ENCODE measurements around the gene SP6. TPM values are rescaled to one million over a fixed set of nuclear protein-coding genes. Genes with fewer than 3 reads are reported as not detected.
A peak's percentile ranks its signal among the peaks of the same experiment; 100 is the strongest.

The SP6 gene
- total RNA-seq, 1 experiment from 2014 or later: 10.8 TPM

GRCh38 chr17:47844814-47845715 lies 5.9 kb downstream of the SP6 start:
- Histone ChIP-seq H3K4me2 (ENCODE audit: low read length) (no peak overlapping the region), H3K79me2 (ENCODE audit: insufficient read depth, low read length) (peaks cover 17% of the 10 kb centered on the region; the same call in 1 of the 2 replicates), H3K4me3 (replicated peaks in 1 of 2; ENCODE audit: low read depth in 1 of 2, low read length in 2 of 2) (no peak overlapping the region), H3K4me1 (ENCODE audit: control insufficient read depth in 1 of 2, insufficient read depth in 2 of 2, low read length in 2 of 2) (peaks cover 32 to 58% of the 10 kb centered on the region in 2 experiments), H3K27me3 (ENCODE audit: insufficient read depth, low read length) (no peaks in the 10 kb centered on the region), H3K36me3 (ENCODE audit: control insufficient read depth in 1 of 2, insufficient read depth in 2 of 2, low read length in 2 of 2) (no peaks in the 10 kb centered on the region; a peak in 1 of 4 replicates), H4K20me1 (ENCODE audit: insufficient read depth) (no peaks in the 10 kb centered on the region), H3K9me2 (ENCODE audit: insufficient read depth) (no peaks in the 10 kb centered on the region), H3K9me3 (ENCODE audit: control insufficient read depth in 1 of 2, insufficient read depth in 1 of 2, low read depth in 1 of 2, low read length in 2 of 2) (no peaks in the 10 kb centered on the region), H2AFZ (ENCODE audit: low read depth, low read length, poor library complexity, severe bottlenecking) (no peak overlapping the region), H3K9ac (ENCODE audit: low read length) (no peak overlapping the region), H3K27ac (ENCODE audit: low read depth, low read length) (no peak overlapping the region)
- ATAC-seq: no peak
- DNase-seq (ENCODE audit: low read depth, low spot score): no peak
- RAD21 ChIA-PET (ENCODE audit: low non-redundant PET in 1 of 2, low total read pairs in 2 of 2, uncharacterized antibody in 2 of 2, unreplicated experiment in 2 of 2): interaction anchor here in 1 of 2 experiments (0.6 to 4.5 kb wide), 2 partner anchors 45 to 50 kb away, joined by 3 to 43 read pairs; no protein-coding TSS in a partner anchor
- no TSS peak for BruUV-seq (replicated peaks)
- POLR2A ChIA-PET: interaction anchor here (3.6 kb wide), 1 partner anchor 50 kb away, joined by 19 read pairs; the partner anchor contains the start of gene SP2
- intact Hi-C loops (cut with micrococcal nuclease): loop anchor here (5.0 kb wide), 1 partner anchor 287 kb away; no protein-coding TSS in a partner anchor
- CTCF ChIA-PET: interaction anchor here (0.8 to 12.6 kb wide), 6 partner anchors 14 to 172 kb away, joined by 3 to 393 read pairs (median 20); partner anchors contain the start of genes LRRC46, MRPL10 and SP2
- TF ChIP-seq CTCF (IDR thresholded peaks at IDR 0.05 in 2 of 3, conservative IDR thresholded peaks at IDR 0.05 in 1 of 3; ENCODE audit: borderline replicate concordance in 1 of 3, insufficient read depth in 1 of 3, low read depth in 2 of 3, low read length in 2 of 3): peak in 2 of 3 experiments; percentile 36 to 60; a peak in 5 of 6 replicates
- TF ChIP-seq, protein P1, sequence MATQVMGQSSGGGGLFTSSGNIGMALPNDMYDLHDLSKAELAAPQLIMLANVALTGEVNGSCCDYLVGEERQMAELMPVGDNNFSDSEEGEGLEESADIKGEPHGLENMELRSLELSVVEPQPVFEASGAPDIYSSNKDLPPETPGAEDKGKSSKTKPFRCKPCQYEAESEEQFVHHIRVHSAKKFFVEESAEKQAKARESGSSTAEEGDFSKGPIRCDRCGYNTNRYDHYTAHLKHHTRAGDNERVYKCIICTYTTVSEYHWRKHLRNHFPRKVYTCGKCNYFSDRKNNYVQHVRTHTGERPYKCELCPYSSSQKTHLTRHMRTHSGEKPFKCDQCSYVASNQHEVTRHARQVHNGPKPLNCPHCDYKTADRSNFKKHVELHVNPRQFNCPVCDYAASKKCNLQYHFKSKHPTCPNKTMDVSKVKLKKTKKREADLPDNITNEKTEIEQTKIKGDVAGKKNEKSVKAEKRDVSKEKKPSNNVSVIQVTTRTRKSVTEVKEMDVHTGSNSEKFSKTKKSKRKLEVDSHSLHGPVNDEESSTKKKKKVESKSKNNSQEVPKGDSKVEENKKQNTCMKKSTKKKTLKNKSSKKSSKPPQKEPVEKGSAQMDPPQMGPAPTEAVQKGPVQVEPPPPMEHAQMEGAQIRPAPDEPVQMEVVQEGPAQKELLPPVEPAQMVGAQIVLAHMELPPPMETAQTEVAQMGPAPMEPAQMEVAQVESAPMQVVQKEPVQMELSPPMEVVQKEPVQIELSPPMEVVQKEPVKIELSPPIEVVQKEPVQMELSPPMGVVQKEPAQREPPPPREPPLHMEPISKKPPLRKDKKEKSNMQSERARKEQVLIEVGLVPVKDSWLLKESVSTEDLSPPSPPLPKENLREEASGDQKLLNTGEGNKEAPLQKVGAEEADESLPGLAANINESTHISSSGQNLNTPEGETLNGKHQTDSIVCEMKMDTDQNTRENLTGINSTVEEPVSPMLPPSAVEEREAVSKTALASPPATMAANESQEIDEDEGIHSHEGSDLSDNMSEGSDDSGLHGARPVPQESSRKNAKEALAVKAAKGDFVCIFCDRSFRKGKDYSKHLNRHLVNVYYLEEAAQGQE (IDR thresholded peaks at IDR 0.05; ENCODE audit: low read depth): no peak

All from HCT116 (cell line).